ENCODE measurements around the gene B3GALT4.

The B3GALT4 gene

DNA sequence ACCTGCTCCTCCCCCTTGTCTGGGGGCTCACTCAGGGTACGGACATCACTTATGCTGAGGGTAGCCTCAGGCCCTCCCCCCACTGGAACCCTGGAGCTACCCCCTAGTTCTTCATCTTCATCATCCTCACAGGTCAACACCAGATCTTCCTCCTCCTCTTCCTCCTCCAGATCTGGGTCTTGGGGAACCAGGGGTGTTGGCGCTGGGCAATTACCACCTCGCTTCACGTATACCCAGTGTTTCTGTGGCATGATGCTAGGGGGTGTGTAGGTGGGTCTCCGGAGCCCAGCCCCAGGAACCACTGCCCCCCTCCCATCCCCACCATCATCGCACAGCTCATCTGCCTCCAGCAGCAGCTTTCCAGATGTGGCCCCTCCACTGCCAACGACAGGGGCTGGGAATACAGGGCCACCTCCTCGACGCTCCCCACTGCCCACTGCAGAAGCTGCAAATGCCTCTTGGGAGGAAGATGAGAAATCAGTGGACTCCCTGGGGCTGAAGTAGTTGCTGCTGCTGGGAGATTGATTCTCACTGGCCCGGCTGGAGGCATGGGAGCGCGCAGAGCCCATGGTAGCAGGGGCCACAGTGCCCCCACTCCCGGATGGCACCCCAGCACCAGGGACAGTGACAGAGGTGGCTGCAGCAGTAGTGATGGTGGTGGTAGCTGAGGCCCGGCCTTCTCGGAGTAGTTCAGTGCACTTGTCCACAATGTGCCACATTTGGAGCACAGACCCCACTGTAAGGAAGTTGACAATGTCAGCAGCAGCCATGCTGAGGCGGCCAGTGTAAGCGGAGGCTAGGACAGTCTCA lies 39.1 kb downstream of the B3GALT4 start:
- DNase-seq, result no peak

DNA sequence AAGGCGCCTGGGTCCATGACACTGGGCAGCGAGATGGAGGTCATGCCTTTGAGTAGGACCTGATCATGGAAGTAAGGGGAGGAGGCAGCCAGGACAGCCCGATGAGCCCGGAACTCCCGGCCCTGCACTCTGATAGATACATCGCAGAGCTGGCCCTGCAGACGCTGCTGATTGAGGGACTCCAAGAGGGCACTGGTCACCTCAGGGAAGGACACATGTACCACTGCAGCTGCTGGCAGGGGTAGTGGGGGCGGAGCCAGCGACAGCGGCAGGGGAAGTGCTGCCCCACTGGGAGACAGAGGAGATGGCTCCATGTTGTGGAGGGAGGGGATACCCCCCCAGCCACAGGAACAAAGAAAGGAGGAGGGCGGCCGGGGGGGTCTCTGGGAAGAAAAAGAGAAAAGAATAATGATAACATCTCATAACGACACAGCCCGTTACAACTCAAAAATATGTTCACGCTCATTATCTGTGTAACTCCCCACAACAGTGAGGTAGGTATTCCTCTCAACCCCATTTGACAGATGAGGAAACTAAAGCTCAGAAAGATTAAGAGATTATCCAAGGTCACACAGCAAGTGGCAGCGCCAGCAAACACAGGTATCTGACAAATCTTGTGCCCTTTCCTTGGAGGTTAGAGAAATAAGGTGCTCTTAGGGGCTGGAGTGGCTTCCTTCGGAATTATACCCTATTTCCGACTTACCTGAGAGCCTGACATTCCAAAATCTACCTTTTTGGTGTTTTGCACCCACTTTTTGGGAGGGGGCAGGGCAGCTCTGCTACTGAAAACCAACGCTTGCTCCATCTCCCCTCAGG lies 39.9 kb downstream of the B3GALT4 start:
- DNase-seq, result no peak

DNA sequence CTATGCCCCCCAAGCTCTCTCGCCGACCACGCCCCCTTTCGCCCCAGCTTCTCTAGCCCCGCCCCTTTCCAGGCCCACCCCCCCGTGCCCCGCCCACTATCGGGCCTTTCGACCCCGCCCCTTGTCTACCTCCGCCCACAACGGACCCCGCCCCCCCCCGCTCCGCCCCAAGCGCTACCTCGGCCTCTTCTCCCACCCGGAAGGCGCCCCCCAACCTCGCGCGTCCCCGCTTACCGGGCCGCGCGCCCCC lies 40.4 kb downstream of the B3GALT4 start:
- no peak for DNase-seq

DNA sequence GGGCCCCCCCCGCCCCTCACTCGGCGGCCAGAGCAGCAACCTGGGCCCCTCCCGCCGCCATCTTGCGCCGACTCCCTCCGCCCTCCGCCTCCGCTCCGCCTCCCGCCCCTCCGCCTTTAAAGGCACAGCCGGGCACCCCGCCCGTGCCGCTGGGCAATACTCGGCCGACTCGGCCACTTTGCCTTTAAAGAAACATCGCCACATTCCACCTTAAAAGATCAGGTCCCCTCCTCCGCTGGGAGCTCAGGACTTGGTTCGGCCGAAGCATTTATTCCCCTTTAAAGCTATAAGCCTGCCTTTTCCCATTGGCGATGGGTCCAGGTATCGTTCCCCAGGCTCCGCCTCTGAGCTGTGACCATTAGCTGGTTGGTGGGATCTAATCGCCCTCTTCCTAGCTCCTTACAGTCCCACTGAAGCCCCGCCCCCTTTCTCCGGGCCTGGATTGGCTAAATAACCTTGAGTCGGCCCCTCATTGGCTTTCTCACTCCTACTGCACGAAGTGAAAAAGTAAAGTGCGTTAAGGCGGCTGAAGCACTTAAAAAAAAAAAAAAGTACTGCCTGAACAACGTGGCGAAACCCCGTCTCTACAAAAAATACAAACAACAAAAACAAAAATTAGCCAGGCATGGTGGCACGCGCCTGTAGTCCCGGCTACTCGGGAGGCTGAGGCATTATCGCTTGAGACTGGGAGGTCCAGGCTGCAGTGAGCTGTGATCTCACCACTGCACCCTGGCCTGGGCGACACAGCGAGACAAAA lies 40.9 kb downstream of the B3GALT4 start, which contains the start of gene ZBTB22:
Gene ZBTB22, minus strand, starts transcription at position 76 of the 757 bp plus-strand sequence. CDS start 828 bp downstream, outside the sequence.
- DNase-seq, result peak; percentile 98

DNA sequence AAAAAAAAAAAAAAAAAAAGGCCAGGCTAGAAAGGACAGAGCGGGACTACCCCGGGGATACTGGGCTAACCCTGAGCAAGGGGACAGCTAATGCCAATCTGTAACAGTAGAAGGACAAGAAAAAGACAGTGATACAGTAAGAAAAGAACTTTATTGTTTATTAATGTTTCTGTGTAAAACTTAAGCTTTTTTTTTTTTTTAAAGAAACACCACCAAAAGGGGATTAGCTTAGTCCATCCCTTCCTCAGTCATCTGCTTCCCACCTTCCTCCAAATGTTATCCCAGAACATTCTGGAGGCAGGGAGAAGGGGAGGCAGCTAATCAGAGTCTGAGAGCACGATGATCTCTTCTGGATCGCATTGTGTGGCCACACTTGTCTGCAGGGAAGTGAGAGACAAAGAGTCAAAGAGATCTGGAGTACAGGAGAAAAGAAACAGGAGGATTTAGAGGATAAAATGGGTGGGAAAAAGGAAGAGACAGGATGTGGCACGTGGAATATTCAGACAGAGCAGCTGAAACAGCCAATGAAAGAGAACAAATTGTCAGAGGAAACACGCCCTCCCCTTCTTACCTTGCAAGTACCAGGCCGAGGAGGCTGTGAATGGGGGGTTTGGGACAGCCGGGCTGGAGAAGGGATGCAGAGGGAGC lies 41.6 kb downstream of the B3GALT4 start:
- DNase-seq, result no peak

DNA sequence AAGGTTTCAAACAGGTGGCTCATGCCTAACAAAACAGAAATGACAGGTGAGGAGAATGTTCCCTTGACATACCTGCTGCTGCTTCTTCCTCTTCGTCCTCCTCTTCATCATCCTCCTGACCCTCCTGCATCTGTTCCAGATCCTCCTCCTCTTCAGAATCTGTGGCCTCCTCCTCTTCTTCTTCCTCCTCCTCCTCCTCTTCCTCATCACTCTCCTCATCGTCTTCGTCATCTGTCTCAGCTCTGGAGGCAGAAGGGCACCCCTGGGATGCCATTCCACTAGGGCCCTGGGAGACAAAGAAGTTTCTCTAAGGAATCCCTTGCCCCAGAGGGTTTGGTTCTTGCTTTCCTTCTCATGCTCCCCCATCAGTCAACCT lies 43.0 kb downstream of the B3GALT4 start:
- no peak for DNase-seq

DNA sequence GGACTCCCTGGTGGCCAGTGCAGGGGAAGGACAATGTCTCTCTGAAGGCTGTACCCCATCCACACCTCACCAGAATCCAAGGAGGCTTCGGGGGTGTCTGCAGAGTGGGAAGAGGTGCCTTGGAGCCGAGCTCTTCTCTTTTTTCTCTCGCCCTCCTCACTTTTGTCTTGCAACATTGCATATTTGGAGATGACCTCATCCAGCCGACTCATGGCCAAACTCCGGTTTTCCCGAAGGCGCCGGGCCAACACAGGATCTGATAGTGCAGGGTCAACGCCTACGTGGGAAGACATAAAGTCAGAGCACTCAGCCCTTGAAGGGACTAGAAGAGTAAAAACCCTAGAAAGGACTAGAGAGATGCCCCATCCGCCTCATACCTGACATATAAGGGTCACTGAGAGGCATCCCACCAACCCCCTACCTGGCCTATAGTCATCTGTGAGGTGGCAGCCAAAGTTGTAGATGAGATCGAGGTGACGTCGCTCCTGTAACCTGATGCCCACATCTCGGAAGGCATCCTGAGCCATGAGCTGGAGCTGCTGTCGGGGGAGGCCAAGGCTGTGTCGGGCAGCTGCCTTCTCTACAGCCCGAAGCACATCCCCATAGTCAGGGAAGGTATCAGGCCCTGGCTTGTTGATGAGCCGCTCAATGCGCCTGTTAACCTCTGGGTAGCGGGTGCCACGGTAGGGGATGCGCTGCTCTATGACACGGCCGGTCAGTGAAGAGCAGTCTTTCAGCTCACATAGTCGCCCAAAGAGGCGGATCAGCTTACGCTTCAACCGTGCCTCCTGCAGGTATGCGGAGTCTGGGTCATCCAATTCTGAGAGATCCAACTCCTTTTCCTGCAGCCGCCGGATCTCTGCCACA lies 43.6 kb downstream of the B3GALT4 start:
- DNase-seq, result no peak

DNA sequence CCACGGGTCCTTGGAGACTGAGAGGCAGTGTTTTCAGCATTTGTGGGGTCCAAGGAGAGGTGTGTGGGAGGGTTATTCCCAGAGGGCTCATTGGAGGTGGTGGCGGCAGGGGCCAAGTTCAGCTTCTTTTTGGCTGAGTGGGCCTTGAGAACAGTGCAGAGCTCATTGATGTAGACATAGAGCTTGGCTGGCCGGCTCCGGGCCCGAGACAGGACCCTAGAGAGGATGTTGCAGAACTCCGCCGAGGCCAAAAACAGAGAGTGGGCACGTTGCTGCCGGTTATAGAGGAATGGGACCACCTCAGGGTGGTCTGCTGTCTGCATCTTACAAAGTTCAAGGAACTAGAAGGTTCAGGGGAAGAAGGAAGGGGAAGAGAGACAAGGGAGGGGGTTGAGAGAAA lies 44.3 kb downstream of the B3GALT4 start:
- no peak for DNase-seq

DNA sequence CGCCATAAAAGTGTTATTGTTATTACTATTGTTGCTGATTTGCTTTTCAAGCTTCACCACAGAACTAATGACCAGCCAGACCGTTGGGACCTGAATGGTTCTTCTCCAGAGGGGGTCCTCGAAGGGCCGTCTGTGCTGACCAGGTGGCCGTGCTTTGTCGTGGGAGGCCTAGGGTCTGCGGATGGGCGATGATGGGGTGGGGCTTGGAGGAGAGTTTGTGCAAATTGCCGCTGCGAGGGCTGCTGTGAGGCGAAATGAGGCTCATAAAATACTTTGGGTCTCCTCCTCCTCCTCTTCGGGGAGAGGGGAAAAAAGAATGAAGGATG lies 46.7 kb downstream of the B3GALT4 start:
- no peak for DNase-seq

DNA sequence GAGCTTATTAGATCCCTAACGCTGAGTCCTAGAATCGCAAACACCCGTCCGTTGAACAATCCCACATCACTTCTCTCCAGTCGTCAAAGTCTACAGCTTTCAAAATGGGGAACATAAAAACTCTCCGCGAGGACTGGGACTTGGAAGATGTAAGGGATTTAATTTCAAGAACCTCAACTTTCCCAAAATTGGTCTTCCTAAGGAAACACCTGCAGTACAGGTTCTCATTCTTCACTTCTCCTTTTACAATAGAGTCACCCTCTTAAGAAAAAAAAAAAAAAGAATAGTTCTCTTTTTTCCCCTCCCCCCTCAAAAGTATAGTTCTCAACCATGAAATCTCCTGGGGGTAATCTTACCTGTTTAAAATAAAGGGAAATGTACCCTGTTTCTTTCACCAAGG lies 47.2 kb downstream of the B3GALT4 start:
- DNase-seq, result peak; percentile 55

Measured in NCI-H1105 treated with DMSO at 0.1 percent for 48 hours (cell line).